GM18858 (cell line): Measurements from ENCODE around the gene SRGAP2B.
A peak's percentile ranks its signal among the peaks of the same experiment; 100 is the strongest.
"Not testable (repeated sequence)": the region's sequence is repeated elsewhere in the genome, so short reads cannot be mapped to it uniquely, and the experiment has no call there.

ENCODE experiments used
- ATAC-seq: cut with Tn5 transposase; IDR thresholded peaks from one replicate; pipeline ENCODE4 v1.9.1; 2021; ENCODE audit not compliant: unreplicated experiment

The SRGAP2B gene

GRCh38 chr1:145047553-145047952 lies 47.6 kb downstream of the SRGAP2B start:
- ATAC-seq, result peak; percentile 63

GRCh38 chr1:145045571-145046273 lies 49.4 kb downstream of the SRGAP2B start:
- ATAC-seq, result not testable (repeated sequence)

- ATAC-seq, result peak; percentile 93
Measured at GRCh38 chr1:145041519-145041918, 53.6 kb downstream of the SRGAP2B start.

DNA sequence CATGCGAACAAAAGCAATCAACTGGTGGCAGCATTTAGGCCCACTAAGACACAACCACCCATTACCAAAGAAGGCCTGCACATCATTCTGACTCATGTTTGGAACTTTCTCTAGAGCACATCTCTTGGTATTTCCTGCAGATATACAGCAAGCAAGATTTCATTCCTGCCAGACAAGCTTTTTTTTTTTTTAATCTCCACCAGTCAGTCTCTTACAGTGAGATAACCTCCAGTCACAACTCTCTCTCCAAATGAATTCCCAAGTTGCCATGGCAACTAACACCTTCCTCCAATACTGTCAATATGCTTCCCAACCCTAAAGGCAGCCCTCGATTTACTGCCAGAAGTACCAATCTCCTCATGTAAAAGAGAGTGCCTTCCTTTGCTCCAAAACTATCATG lies 59.1 kb downstream of the SRGAP2B start:
- ATAC-seq, result not testable (repeated sequence)

- ATAC-seq, result not testable (repeated sequence)
Measured at GRCh38 chr1:145033523-145033922, 61.6 kb downstream of the SRGAP2B start.

DNA sequence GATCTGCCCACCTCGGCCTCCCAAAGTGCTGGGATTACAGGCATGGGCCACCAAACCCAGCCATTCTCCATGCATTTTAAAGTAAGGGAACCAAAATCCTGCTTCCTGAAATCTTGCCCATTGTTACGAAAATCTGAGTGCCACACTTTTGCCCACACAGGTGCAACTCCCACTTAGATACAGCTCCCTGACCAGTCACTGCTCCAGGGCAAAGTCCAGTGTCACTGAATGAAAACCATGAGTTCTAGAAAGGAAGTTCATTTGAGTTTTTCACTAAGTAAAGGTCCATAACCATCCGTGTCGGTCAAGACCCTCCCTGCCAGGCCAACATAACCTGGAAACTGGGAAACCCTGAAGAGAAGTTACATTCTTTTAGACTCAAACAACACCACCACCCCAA lies 67.9 kb downstream of the SRGAP2B start:
- ATAC-seq, result not testable (repeated sequence)

DNA sequence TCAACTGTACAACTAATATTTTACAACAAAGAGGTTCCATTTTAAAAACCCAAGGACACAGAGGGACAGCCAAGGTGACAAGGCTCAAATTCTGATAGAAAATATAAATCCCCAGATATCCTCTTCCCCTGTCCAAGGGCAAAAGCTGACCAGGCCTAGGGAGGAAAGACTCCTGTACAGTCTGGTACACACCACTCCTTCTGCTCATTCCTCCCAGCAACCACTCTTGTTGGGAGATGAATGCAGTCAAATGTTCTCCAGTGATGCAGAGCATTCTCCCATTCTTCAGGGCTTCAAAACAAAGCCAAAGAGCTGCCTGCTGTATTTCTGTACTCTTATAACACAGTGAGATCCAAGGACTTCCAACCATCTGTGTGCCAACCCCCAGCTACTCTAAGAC lies 69.8 kb downstream of the SRGAP2B start:
- ATAC-seq, result not testable (repeated sequence)

GRCh38 chr1:145022259-145022658 lies 72.9 kb downstream of the SRGAP2B start:
- not testable (repeated sequence) for ATAC-seq

GRCh38 chr1:145021749-145022148 lies 73.4 kb downstream of the SRGAP2B start:
- not testable (repeated sequence) for ATAC-seq

DNA sequence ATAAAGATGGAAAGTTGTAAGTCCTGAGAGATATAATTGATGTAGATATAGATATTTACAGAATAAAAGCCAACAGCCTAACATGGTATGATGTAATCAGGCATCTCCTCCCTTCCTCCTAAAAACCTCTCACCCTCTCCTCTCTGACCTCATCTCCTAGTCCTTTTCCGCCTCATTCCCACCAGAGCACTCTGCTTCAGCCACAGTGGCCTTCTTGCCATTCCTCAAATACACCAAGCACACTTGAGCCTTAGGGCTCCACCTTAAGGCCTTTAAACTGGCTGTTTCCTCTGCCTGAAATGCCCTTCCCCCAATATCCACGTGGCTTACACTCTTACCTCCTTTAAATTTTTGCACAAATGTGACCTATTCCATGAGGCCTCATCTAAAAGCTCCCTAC lies 75.4 kb downstream of the SRGAP2B start:
- not testable (repeated sequence) for ATAC-seq

DNA sequence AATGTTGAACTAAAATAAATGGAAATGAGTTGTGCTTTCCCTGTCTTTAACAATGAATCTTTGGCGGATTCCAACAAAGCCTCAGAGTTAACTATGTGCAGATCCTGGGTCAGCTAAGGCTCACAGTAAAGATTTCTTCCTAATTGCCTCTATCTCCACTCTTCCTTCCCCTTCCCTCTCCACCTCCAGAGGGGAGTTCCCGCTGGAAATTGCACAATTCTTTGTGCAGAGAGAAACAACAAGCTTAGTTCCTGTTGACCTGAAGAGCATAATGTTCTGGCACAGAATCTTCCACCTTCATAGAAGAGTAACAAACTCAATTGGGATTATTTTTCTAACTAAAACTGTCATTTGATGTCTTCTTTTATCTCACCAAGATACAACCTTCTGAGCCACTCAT lies 77.4 kb downstream of the SRGAP2B start:
- ATAC-seq, result not testable (repeated sequence)

- ATAC-seq, result not testable (repeated sequence)
Measured at GRCh38 chr1:145016492-145016862, 78.7 kb downstream of the SRGAP2B start.

- peak; percentile 43 for ATAC-seq
Measured at GRCh38 chr1:145015744-145016491, 79.2 kb downstream of the SRGAP2B start.

DNA sequence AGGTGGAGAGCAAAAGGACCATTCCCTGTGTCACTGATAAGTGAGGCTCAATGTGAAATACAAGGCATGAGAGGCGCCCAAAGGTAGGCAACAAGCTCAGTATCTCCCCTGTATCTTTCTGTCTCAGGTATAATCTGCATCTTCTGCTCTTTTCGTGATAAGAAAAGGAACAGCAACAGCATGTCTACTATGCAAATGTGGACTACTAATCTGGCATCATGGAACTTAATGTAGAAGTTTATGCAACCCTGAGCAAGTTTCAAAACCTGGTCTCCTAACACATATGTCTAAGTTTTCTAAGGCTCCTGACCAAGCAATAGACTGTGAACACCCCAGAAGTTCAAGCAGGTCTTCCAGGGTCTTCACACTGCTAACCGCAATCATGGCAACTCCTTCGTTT lies 81.8 kb downstream of the SRGAP2B start:
- ATAC-seq, result not testable (repeated sequence)

DNA sequence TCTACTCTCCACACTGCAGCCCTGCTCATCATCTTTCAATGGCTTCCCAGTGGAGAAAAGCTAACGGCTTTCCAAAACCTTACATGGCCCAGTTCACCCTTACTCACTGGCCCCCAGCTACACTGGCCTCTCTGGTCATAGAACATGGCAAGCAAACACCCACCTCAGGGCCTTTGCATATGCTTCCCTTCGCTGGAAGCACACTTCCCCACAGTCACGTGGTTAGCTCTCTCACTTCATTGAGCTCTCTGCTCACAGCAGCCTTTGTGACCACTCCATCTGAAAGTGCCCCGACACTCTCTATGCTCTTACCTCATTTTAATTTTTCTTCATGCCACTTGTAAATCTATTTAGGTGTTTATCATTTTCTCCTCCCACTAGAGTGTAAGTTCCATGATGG lies 83.3 kb downstream of the SRGAP2B start:
- not testable (repeated sequence) for ATAC-seq

- not testable (repeated sequence) for ATAC-seq
Measured at GRCh38 chr1:145010580-145010979, 84.5 kb downstream of the SRGAP2B start.

- not testable (repeated sequence) for ATAC-seq
Measured at GRCh38 chr1:145009928-145010327, 85.2 kb downstream of the SRGAP2B start.

DNA sequence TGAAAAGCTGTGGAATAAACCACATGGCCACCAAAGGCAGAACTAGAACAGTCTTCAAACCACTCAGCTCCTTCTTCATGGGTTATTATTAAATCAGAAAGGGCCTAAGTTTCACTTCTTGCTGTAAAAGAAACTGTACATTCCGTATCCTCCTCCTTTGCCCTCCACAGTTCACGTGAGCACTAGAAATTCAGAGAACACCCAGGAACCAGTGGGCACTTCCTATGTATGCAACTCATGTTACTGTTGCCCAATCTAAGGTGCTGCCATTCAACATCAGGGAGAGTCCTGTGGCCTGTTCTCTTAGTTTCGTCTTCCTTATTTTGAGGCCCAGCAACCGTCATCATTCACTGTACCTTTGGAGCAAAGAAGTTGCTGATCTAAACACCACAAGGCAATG lies 86.7 kb downstream of the SRGAP2B start:
- not testable (repeated sequence) for ATAC-seq

DNA sequence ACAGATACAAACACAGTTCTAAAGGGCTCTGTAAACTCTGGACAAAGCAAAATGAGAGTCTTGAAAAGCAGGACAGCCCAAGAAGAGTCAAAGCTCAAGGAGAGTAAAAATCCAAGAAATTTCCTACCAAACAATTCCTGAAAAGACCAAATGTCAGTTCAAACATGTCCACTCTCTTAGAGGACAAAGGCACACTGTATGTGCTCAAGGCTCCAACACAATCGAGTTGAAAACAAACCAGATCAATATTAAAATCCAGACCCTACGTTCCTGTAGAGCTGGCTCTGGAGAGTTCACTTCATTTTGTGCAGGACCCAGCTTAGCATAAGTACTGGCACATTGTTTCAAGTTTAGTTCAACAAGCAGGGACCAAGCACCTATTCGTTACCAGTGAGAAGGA lies 90.0 kb downstream of the SRGAP2B start:
- not testable (repeated sequence) for ATAC-seq

GRCh38 chr1:145001381-145001780 lies 93.7 kb downstream of the SRGAP2B start:
- not testable (repeated sequence) for ATAC-seq

DNA sequence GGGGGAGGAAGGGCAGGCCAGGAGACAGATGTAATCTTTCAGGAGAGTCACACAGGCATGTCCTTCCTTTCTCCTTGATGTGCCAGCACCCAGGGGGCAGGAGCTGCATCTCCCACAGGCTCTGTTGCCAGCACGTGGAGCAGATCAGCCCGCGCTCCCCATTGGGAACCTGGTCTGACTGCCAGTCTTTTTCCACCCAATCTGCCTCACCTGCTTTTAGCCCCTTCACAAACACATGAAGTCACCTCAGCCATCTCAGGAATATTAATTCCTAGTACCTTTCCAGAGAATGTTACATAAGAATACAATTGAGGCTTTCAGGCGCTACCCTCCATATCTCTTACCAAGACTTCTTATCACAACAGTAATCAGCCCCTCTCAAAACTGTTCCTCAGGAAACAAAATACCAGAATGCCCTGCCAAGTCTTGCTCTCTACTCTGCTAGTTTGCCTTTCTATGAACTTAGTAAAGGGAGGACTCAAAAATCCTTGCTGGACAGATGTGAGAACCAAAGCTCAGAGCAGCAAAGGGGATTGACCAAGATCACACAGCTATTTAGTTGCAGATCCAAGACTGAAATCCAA lies 94.3 kb downstream of the SRGAP2B start:
- ATAC-seq, result not testable (repeated sequence)
